SK-N-SH treated with all-trans-retinoic acid at 6 μM for 48 hours (cell line): Measurements from ENCODE around the gene KRTAP10-10.

ENCODE experiments used
- ARNTL ChIP-seq: fragments of 450-650 bp; formaldehyde crosslinking; IDR thresholded peaks from 2 replicates; pipeline ENCODE4 v1.5.0; 2020; ENCODE audit warnings: low read depth, mild to moderate bottlenecking, moderate library complexity, borderline replicate concordance
- CREB5 ChIP-seq: fragments of 250-450 bp; sonication (Bioruptor Pico); IDR thresholded peaks from 2 replicates; pipeline ENCODE4 v1.5.1; 2020; ENCODE audit warnings: low read depth, mild to moderate bottlenecking, moderate library complexity
- CSDC2 ChIP-seq: fragments of 250-450 bp; sonication (Bioruptor Pico); IDR thresholded peaks from 2 replicates; pipeline ENCODE4 v1.5.0; 2020; ENCODE audit warnings: mild to moderate bottlenecking, moderate library complexity
- CSRNP3 ChIP-seq: fragments of 250-450 bp; sonication (Bioruptor Pico); IDR thresholded peaks from 2 replicates; pipeline ENCODE4 v1.5.1; 2021; ENCODE audit warnings: mild to moderate bottlenecking, moderate library complexity
- GLIS3 ChIP-seq: fragments of 250-450 bp; sonication (Bioruptor Pico); IDR thresholded peaks from 2 replicates; pipeline ENCODE4 v1.5.0; 2020; ENCODE audit warnings: mild to moderate bottlenecking, moderate library complexity
- PATZ1 ChIP-seq: fragments of 250-450 bp; sonication (Bioruptor Pico); IDR thresholded peaks from 2 replicates; pipeline ENCODE4 v1.8.0; 2020; ENCODE audit warnings: mild to moderate bottlenecking, moderate library complexity, borderline replicate concordance
- TOX ChIP-seq: fragments of 250-450 bp; sonication (Bioruptor Pico); IDR thresholded peaks from 2 replicates; pipeline ENCODE4 v1.8.0; 2021; ENCODE audit warnings: mild to moderate bottlenecking, moderate library complexity, borderline replicate concordance
- ZFP3 ChIP-seq: fragments of 250-450 bp; sonication (Bioruptor Pico); IDR thresholded peaks from 2 replicates; pipeline ENCODE4 v1.5.0; 2020; ENCODE audit warnings: mild to moderate bottlenecking, moderate library complexity
- ZFP30 ChIP-seq: fragments of 450-650 bp; formaldehyde crosslinking; IDR thresholded peaks from 2 replicates; pipeline ENCODE4 v1.5.0; 2022; ENCODE audit warnings: mild to moderate bottlenecking, moderate library complexity

- TF ChIP-seq ZFP30 (no peak), ZFP3 (CRISPR knock-in tag) (no peak), TOX (CRISPR knock-in tag) (no peak), CREB5 (CRISPR knock-in tag) (no peak), CSRNP3 (CRISPR knock-in tag) (no peak), PATZ1 (no peak), ARNTL (CRISPR knock-in tag) (no peak), GLIS3 (no peak), CSDC2 (CRISPR knock-in tag) (no peak)
Measured at GRCh38 chr21:44636209-44637017, 743 bp upstream of the KRTAP10-10 start.
